ENCODE results near the gene RCC1.
"Not testable (repeated sequence)": the region's sequence is repeated elsewhere in the genome, so short reads cannot be mapped to it uniquely, and the experiment has no call there.

DNA sequence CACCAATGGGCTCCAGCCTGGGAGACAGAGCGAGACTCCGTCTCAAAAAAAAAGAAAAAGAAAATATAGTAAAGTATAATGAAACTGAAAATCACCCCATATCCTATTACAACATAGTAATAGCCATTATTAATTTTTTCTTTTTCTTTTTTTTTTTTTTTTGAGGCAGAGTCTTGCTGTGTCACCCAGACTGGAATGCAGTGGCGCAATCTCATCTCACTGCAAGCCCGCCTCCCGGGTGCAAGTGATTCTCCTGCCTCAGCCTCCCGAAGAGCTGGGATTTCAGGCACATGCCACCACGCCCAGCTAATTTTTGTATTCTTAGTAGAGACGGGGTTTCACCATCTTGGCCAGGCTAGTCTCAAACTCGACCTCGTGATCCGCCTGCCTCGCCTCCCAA lies 67.0 kb downstream of the RCC1 start:
- not testable (repeated sequence) for TF ChIP-seq FOSL2 (IDR thresholded peaks at IDR 0.05; ENCODE audit: borderline replicate concordance, low read depth); RXRA (IDR thresholded peaks at IDR 0.05; ENCODE audit: borderline replicate concordance, low read depth); TAF1 (IDR thresholded peaks at IDR 0.05; ENCODE audit: borderline replicate concordance, low read depth, low read length); POLR2AphosphoS5 (IDR thresholded peaks at IDR 0.05; ENCODE audit: low read depth, low read length); TEAD4 (IDR thresholded peaks at IDR 0.05; ENCODE audit: borderline replicate concordance, insufficient read depth)
- TF ChIP-seq, protein P1, sequence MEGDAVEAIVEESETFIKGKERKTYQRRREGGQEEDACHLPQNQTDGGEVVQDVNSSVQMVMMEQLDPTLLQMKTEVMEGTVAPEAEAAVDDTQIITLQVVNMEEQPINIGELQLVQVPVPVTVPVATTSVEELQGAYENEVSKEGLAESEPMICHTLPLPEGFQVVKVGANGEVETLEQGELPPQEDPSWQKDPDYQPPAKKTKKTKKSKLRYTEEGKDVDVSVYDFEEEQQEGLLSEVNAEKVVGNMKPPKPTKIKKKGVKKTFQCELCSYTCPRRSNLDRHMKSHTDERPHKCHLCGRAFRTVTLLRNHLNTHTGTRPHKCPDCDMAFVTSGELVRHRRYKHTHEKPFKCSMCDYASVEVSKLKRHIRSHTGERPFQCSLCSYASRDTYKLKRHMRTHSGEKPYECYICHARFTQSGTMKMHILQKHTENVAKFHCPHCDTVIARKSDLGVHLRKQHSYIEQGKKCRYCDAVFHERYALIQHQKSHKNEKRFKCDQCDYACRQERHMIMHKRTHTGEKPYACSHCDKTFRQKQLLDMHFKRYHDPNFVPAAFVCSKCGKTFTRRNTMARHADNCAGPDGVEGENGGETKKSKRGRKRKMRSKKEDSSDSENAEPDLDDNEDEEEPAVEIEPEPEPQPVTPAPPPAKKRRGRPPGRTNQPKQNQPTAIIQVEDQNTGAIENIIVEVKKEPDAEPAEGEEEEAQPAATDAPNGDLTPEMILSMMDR (IDR thresholded peaks at IDR 0.05): not testable (repeated sequence)
- TF ChIP-seq, protein P2, sequence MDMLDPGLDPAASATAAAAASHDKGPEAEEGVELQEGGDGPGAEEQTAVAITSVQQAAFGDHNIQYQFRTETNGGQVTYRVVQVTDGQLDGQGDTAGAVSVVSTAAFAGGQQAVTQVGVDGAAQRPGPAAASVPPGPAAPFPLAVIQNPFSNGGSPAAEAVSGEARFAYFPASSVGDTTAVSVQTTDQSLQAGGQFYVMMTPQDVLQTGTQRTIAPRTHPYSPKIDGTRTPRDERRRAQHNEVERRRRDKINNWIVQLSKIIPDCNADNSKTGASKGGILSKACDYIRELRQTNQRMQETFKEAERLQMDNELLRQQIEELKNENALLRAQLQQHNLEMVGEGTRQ (IDR thresholded peaks at IDR 0.05; ENCODE audit: borderline replicate concordance, low read depth, low read length): not testable (repeated sequence)
- TF ChIP-seq, protein P3, sequence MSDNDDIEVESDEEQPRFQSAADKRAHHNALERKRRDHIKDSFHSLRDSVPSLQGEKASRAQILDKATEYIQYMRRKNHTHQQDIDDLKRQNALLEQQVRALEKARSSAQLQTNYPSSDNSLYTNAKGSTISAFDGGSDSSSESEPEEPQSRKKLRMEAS (IDR thresholded peaks at IDR 0.05; ENCODE audit: low read depth): not testable (repeated sequence)
- TF ChIP-seq, protein P4, sequence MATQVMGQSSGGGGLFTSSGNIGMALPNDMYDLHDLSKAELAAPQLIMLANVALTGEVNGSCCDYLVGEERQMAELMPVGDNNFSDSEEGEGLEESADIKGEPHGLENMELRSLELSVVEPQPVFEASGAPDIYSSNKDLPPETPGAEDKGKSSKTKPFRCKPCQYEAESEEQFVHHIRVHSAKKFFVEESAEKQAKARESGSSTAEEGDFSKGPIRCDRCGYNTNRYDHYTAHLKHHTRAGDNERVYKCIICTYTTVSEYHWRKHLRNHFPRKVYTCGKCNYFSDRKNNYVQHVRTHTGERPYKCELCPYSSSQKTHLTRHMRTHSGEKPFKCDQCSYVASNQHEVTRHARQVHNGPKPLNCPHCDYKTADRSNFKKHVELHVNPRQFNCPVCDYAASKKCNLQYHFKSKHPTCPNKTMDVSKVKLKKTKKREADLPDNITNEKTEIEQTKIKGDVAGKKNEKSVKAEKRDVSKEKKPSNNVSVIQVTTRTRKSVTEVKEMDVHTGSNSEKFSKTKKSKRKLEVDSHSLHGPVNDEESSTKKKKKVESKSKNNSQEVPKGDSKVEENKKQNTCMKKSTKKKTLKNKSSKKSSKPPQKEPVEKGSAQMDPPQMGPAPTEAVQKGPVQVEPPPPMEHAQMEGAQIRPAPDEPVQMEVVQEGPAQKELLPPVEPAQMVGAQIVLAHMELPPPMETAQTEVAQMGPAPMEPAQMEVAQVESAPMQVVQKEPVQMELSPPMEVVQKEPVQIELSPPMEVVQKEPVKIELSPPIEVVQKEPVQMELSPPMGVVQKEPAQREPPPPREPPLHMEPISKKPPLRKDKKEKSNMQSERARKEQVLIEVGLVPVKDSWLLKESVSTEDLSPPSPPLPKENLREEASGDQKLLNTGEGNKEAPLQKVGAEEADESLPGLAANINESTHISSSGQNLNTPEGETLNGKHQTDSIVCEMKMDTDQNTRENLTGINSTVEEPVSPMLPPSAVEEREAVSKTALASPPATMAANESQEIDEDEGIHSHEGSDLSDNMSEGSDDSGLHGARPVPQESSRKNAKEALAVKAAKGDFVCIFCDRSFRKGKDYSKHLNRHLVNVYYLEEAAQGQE (IDR thresholded peaks at IDR 0.05; ENCODE audit: low read depth, low read length): not testable (repeated sequence)

Measured in SK-N-SH (cell line).